HG03439 (cell line): ENCODE measurements around the gene PITPNB.

ENCODE experiments used
- ATAC-seq: cut with Tn5 transposase; IDR thresholded peaks from one replicate; pipeline ENCODE4 v1.9.1; 2021; ENCODE audit warnings: mild to moderate bottlenecking, moderate library complexity; ENCODE audit not compliant: unreplicated experiment

The PITPNB gene

DNA sequence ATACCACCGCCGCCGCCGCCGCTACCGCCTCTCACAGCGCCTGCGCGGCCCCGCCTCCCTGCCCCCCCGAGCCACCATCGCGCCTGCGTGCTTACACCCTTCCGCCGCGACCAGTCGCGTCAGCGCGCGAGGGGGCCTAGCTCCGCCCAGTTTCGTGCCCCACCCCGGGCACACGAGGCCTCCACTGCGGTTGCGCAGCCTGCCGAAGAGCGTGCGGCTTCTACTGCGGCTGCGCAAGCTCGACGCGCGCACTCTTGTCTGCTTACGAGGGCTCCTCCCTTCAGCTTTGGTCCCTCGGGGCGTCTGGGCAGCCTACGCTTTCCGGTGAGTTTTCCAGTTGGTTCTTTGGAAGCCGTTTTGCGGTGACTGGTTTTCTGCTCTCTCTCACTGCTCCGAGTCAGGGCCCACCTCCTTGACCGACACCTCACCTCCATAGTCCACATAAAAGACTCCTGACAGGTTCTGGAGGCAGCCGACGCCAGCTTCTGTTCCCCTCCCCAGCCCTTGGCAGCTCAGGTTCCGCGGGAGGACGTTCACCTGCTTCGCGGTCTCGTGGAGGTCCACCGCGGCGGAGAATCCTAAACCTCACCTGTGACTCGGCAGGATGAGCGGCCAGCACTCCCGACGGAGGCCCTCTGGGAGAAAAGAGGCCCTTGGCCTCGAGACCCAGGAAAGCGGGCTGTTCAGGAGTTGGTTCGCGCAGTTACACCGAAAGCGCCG lies at the start of gene PITPNB:
Gene PITPNB (minus strand): TSS at position 35 of the 720 bp plus-strand sequence. CDS start 65 bp downstream, outside the sequence.
- peak; percentile 82 for ATAC-seq

DNA sequence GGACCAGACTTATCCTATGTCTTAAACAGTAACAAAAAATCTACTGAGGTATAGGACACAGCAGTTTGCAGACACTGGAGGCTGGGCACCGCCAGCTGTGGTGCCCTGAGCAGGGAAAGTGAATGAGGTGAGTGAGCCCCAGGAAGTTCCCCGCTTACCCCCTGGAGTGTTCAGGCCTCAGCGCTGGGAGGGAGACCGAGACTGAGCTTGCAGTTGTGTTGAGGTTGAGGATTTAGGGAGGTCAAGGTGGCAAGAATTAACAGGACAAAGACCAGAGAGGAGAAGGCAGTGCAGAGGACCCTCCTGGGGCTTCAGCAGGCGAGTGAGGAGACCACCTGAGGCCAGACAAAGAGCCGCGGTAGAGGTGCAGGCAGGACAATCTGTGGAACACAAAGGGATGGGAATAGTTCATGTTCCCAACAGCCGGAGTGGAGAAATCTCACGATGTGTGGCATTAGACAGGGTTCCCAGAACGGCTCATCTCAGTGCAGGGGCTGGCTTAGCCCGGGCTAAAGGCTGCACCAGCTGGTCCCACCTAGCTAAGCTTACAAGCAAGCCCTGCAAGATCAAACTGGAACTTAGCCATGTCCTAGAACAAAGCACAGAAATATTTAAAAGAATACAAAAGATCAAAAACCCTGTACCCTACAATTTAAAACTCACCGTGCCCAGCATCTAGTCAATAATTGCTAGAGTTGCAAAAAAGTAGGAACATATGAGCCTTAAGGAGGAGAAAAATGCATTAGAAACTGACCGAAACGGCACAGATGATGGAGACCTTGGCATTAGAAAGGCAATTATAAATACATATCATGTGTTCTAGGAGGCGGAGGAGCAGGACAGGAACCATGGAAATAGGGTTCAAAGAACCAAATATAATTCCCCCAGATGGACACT lies 47.4 kb upstream of the PITPNB start:
- no peak for ATAC-seq

DNA sequence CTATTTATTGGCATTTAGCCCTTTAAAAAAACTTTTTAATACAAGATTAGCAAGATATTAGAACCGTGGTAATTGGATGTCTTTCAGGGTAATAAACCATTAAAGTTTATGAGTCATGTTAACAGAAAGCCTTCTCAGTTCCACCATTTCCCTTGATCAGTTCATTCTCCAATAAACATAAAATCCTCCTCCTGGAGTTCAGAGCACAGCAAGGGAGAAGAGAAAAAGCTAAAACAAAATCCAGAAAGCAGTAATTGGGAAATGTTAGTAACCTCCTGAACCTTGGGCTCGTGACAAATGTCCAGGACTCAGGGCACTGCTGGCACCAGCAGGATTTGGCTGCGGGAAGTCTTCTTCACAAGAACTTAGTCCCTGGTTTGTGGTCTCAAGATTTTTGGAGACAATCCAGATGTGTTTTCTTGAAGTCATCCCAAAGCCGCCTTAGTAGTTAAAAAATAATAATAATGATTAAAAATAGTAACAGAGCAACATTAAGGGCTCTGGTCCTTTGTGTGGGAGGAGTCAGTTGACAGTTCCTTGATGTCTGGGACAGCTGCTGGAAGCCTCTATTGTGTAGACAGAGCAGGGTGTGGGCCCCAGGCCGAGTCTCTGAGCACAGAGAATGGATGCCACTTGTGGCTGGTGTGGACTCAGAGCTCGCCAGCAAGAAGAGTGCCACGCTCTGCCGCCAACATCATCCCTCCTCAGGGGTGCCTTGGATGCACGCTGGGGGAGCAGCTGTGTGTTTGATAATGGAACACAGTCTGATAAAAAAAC lies 43.4 kb upstream of the PITPNB start:
- no peak for ATAC-seq

DNA sequence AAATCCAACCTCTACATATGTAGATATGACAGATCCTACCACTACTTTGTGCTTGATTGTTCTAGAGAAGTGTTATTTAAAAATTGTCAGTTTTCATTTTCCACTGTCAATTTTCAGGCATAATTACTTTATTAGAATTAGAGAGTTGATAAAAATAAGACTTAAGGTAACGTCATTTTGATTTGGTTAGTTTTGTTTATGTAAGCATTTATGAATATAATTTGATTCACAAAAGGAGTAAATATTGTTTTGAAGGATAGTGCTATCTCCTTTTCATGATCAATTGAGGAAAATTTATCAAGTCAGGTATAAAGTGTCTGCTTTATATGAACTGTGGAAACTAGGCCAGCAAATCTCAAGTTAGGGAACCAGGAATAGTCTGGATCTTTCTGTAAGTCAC lies 42.6 kb upstream of the PITPNB start:
- no peak for ATAC-seq

DNA sequence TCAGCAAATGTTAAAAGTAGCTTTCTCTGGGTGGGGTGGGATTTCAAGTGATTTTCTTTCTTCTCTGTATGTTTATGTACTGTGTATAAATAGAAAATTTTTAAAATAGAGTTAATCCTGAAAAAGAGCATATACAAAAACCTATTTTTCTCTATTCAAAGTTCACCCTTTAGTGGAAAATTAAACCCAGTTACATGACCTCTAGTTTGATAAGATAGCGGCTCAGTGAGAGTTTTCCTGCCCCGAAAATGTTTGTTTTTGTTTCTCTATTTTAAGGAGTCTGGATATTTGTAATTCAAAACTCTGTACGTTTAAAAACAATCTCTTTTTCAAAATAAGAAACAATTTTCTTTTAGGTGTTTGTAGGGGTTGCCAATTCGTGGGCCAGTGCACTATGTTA lies 42.1 kb upstream of the PITPNB start:
- no peak for ATAC-seq

DNA sequence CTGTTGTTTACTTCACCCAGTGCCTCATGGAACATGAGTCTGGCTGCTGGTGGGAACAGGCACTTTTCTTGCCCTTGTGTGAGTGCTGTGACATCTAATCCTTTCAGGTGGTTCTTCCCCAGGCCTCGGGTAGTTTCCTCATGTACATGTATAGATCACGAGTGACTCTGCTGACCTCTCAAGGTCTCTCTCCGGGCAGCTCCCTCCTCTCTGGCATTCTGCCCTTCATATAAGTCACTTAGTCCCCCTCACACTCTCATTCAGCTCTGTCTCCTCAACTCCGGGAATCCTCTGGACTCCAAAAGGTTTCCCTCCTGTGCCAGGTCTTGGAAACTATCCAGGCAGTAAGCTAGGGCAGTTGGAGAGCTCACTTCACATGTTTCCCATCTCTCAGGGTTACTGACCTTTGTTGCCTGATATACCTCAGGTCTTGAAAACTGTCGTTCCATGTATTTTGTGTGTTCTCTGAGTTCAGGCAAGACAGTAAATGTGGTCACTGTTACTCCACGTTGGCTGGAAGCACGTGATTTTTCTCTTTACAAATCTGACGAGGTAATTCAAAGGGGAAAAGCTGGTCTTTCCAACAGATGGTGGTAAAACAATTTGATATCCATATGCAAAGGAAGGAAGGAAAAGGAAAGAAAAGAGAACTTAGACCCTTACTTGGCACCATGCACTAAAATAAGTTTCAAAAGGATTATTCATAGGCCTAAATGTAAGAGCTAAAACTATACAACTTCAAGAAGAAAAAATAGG lies 40.5 kb upstream of the PITPNB start:
- ATAC-seq, result no peak

DNA sequence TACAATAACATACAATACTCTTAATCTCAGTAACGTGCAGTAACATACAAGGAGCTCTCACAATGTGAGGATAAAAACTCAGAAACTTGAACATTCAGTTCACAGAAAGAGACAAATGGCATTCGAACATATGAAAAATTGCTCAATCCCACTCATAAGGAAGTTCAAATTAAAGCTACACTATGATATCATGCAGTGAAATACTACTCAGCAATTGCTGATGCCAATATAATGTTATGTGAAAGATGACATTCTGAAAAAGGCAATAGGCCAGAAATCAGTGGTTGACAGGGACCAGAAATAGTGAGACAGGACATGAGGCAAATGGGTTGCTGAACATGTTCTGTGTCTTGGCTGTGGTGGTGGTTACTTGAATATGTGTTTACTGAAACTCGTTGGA lies 33.7 kb upstream of the PITPNB start:
- ATAC-seq, result no peak

DNA sequence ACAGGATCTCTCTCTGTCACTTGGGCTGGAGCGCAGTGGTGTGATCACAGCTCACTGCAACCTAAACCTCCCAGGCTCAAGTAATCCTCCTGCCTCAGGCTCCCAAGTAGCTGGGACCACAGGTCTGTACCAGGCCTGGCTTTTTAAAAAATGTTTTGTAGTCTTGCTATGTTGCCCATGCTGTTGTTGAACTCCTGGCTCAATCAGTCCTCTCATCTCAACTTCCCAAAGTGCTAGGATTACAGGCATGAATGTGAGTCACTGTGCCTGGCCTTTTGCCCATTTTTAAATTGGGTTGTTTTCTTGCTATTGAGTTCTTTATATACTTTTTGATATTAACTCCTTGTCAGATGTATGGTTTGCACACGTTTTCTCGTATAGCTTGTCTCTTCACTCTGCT lies 33.0 kb upstream of the PITPNB start:
- ATAC-seq, result no peak

DNA sequence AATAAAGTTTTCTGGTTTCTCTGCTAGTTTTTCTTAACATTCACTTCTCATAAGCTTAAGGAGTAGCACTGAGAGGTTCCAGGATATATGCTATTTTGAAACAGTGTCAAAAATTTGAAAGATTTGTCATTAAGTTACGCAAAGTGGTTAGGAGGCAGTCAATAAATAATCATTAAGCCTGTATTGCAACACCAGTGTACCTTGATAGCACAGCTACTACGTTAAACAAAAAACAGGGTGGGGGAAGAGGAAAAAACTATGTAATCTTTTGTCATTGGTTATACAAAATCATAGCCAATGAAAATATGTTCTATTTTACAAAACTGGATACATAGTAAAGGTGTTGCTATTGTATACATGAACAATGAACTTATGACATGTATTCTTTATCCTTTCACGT lies 30.4 kb upstream of the PITPNB start:
- ATAC-seq, result no peak

DNA sequence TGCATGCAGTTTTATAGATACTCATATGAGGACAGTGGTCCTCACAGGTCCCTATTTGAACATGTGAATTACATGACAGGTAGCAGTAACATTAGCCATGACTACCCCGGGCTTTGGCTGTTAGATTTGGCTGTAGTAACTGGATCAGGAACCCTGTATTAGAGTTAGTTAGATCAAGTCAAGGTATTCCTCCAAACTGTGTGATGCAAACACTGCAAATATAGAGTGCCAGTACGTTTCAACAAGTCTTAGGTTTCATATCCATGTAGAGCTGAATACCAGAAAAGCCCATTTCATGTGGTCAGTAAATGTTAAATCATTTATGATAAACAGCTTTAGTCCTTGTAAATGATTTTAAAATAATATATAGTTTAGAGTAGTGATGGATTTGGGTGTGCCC lies 29.5 kb upstream of the PITPNB start:
- ATAC-seq, result no peak

DNA sequence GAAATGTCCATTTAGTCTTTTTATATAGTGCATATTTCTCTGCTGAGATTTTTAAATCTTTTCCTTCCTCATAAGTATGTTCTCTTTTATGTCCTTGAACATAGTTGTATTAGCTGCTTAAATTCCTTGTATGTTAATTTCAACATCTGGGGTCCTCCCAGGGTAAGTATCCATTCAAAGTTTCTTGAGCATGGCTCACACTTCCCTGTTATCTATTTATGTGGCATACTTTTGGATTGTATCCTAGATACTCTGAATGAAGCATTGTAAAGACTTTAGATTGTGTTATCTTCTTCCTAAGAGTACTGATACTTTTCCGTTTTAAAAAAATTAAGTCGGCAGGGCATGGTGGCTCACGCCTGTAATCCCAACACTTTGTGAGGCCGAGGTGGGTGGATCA lies 28.4 kb upstream of the PITPNB start:
- ATAC-seq, result no peak

DNA sequence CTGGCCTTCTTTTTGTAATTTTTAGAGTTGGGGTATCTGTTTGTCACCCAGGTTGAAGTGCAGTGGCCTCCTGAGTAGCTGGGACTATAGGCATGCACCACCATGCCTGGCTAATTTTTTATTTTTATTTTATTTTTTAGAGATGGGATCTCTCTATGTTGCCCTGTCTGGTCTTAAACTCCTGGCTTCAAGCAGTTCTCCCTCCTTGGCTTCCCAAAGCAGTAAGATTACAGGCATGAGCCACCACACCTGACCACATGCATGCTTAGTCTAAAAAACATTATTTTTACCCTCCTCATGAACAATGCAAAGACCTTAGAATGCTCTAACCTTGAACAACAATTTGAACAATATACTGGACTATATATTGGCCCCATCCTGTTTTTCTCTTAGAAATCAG lies 22.1 kb upstream of the PITPNB start:
- ATAC-seq, result no peak

DNA sequence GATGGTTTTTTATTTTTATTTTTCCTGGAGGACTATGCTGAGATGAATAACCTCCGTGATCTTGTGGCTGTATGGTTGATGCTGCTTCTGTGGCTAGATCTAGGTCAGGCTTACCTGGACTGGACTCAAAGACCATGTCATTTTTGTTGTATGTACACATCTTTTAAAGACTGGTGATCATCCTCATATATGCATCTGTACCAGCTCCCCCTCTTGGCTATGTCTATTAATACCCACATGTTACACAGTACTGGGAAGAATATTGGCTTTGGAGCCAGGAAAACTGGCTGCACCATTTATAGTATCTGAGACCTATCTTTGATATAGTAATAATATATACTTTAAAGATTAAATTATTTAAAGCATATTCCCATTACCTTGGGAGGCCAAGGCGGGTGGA lies 18.4 kb upstream of the PITPNB start:
- no peak for ATAC-seq

DNA sequence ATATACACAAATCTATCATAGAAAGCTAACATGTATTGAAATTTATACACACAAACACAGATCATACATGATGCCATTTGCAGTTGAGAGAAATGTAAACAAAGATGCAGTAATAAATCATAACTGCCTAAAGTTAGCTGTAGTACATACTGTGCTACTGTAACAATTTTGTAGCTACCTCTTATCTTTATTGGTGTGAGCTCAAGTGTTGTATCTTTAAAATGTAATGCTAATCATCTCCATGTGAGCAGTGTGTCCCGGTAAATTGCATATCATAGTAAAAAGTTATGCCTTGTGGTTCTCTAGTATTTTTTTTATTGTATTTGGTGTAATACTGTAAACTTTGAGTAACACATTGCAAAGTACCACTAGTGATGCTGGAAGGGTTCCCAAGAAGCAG lies 16.8 kb upstream of the PITPNB start:
- ATAC-seq, result no peak

DNA sequence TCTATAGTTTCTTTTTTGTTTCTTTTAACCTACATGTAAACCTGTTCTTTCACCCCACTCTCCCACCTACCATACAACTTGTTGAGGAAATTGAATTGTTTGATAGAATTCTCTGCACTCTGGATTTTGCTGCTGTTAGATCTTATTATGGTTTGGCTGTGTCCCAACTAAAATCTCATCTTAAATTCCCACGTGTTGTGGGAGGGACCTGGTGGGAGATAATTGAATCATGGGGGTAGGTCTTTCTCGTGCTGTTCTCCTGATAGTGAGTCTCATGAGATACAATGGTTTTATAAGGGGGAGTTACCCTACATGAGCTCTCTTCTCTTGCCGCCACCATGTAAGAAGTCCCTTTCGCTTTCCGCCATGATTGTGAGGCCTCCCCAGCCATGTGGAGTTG lies 15.0 kb upstream of the PITPNB start:
- ATAC-seq, result no peak

DNA sequence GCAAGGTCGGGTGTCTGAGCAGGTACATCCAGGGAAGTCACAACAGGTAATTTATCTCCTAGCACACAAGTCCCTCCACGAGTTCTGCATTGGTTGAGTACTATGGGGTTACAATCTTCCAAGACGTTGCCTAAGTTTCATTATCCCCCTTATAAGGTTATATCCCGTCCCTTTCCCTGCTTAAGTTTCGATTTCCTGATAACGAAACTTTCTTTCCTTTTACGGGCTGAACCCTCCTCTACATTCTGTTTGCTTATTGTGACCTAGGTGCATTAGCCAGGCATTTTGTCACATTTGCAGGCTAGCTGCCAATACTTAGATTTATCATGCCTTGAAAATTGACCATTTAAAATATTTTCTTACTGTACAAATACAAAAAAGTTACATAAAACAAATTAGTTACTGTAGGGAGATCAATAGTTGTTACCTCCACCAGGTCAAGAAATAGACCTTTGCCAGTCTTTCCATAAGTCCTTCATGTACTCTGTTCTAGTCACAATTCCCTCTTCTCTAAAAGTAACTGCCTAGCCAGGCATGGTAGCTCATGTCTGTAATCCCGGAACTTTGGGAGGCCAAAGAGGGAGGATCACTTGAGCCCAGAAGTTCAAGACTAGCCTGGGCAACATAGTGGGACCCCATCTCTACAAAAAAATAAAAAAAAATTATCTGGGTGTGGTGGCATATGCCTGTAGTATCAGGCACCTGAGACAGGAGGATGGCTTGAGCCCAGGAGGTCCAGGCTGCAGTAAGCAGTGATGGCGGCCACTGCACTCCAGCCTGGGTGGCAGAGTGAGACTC lies 14.3 kb upstream of the PITPNB start:
- ATAC-seq, result no peak

DNA sequence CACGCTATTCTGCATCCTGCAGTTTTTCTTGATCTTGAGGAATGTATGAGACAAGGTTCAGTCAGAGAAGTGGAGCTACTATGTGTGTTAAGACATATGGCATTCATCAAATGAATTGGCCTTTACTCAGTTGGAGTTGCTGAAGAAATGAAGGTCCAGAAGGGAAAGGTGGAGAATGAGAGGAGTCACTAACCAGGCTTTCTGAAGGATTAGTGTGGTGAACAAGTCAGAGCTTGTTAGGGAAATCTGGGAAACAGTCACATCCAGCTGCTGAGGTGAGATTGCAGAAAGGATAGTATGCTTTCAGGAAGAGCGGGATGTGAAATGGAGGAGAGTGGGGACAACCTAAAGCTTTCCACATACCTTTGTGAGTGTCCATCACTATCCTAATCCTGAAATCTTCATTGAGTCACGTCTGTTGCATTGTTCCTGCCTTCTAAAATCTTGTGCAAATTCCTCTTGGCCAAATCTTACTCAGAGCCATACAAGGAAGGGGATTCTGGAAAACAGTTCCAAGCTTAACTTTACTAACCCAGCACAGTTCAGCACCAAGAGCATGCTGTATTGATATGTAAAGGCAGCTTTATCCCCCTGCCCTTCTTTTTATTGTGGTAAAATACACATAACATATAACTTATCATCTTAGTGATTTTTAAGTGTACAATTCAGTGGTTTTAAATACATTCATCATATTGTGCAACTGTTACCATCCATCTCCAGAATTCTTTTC lies 11.4 kb upstream of the PITPNB start:
- ATAC-seq, result no peak

DNA sequence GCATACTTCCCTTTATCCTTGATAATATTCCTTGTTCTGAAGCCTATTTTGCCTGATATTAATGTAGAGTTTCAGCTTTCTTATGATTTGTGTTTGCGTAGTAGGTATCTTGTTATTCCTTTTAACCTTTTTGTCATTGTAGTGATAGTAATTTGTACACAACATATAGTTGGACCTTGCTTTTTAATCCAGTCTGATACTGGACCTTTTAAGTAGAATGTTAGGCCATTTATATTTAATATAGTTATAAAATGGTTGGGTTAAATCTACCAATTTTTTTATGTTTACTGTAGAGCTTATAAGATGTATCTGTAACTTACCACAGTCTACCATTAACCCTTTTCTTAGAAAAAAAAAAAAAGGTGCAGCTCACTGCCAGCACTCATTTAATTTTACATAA lies 8.6 kb upstream of the PITPNB start:
- ATAC-seq, result no peak

DNA sequence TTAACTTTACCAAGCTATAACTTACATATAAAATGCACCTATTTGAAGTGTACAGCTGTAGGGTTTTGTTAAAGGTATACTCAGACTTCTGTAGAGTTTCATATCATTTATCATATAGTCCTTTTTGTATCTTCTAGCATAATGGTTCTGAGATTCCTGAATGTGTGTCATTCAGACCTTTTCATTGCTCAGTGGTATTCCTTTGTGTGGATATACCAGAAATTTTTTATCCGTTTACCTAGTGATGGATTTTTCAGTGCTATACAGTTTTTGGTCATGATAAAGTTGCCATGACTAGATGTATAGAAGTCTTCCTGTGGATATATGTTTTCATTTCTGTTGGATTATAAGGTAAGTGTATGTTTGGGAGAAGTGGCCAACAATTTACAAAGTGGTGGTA lies 6.3 kb upstream of the PITPNB start:
- ATAC-seq, result no peak
